H1 (cell line): Measurements from ENCODE around the gene NR3C1. TPM values are rescaled to one million over a fixed set of nuclear protein-coding genes. Genes with fewer than 3 reads are reported as not detected.

ENCODE experiments used
- CTCF ChIA-PET: fragments of 300-600 bp; sonication (Branson Sonifier 250); formaldehyde crosslinking; loops from one replicate; lab custom pipeline; 2021; ENCODE audit not compliant: partially characterized antibody; lab: Charles Lee
- POLR2A ChIA-PET: fragments of 300-600 bp; sonication (Branson Sonifier 250); formaldehyde crosslinking; loops from one replicate; lab custom pipeline; 2021; ENCODE audit warnings: inconsistent platforms; ENCODE audit not compliant: partially characterized antibody; lab: Charles Lee
- DNase-seq, 2 experiments: peaks; one replicate each; pipeline versions ENCODE4 v3.0.0 to v3.0.0-alpha.2; 2010 to 2022; ENCODE audit warnings: low spot score in 2 of 2, low read depth in 1 of 2, mixed read lengths in 1 of 2
- FAIRE-seq: peaks from 2 replicates; lab custom pipeline; 2011; peaks lifted over from hg19 to GRCh38; lab: Jason Lieb, UNC
- H2AFZ ChIP-seq: 2 replicates; pipeline ENCODE4 v1.8.1; 2012; ENCODE audit warnings: low read length, inconsistent platforms
- H2AK5ac ChIP-seq: 2 replicates; pipeline ENCODE4 v1.6.1; 2013; ENCODE audit warnings: low read depth, low read length
- H2BK120ac ChIP-seq: replicated peaks from 2 replicates; pipeline ENCODE3; 2013; ENCODE audit warnings: low read depth, low read length, inconsistent platforms
- H2BK12ac ChIP-seq: 2 replicates; pipeline ENCODE4 v1.6.1; 2013; ENCODE audit warnings: low read depth, low read length
- H2BK15ac ChIP-seq: 2 replicates; pipeline ENCODE4 v1.6.1; 2013; ENCODE audit warnings: low read length
- H2BK20ac ChIP-seq: 2 replicates; pipeline ENCODE4 v1.6.1; 2013; ENCODE audit warnings: low read length
- H2BK5ac ChIP-seq: 2 replicates; pipeline ENCODE4 v1.6.1; 2013; ENCODE audit warnings: low read depth, low read length
- H3K14ac ChIP-seq: 2 replicates; pipeline ENCODE4 v1.6.1; 2013; ENCODE audit warnings: inconsistent platforms; ENCODE audit not compliant: insufficient read length
- H3K18ac ChIP-seq: 2 replicates; pipeline ENCODE4 v1.6.1; 2013; ENCODE audit warnings: low read length; ENCODE audit errors: extremely low read depth
- H3K23ac ChIP-seq: 2 replicates; pipeline ENCODE4 v1.6.1; 2013; ENCODE audit warnings: inconsistent platforms; ENCODE audit not compliant: insufficient read length
- H3K23me2 ChIP-seq: 2 replicates; pipeline ENCODE4 v1.6.1; 2013; ENCODE audit warnings: low read depth, low read length
- H3K27ac ChIP-seq: 2 replicates; pipeline ENCODE4 v1.6.1; 2011; ENCODE audit warnings: low read depth, low read length, inconsistent platforms
- H3K27me3 ChIP-seq, 4 experiments: replicated peaks in 1 of 4; 1 replicate in 1 of 4; 2 replicates in 3 of 4; pipeline versions ENCODE4 v1.6.1 to v1.8.1; 2011 to 2013; ENCODE audit warnings: low read length in 3 of 4, mild to moderate bottlenecking in 3 of 4, inconsistent platforms in 2 of 4, mixed read lengths in 2 of 4, moderate library complexity in 1 of 4; ENCODE audit not compliant: control insufficient read depth in 3 of 4, insufficient read depth in 3 of 4; ENCODE audit errors: extremely low read depth in 1 of 4
- H3K36me3 ChIP-seq, 4 experiments: 2 replicates each; pipeline versions ENCODE4 v1.6.1 to v1.8.1; 2011 to 2013; ENCODE audit warnings: mild to moderate bottlenecking in 4 of 4, low read length in 3 of 4, moderate library complexity in 2 of 4, control low read depth in 1 of 4, inconsistent platforms in 1 of 4; ENCODE audit not compliant: insufficient read depth in 4 of 4, control insufficient read depth in 2 of 4
- H3K4ac ChIP-seq: replicated peaks from 2 replicates; pipeline ENCODE3; 2013; ENCODE audit warnings: low read length, low read depth, mixed read lengths, inconsistent platforms; ENCODE audit not compliant: insufficient read length
- H3K4me1 ChIP-seq, 4 experiments: replicated peaks in 1 of 4; 1 replicate in 1 of 4; 2 replicates in 3 of 4; pipeline versions ENCODE4 v1.6.1 to v1.8.1; 2011 to 2013; ENCODE audit warnings: low read length in 3 of 4, inconsistent platforms in 2 of 4, mixed read lengths in 1 of 4; ENCODE audit not compliant: insufficient read depth in 4 of 4, control insufficient read depth in 3 of 4
- H3K4me2 ChIP-seq, 2 experiments: 2 replicates each; pipeline versions ENCODE4 v1.6.1 to v1.8.1; 2011 to 2013; ENCODE audit warnings: low read depth in 2 of 2, low read length in 2 of 2, control low read depth in 1 of 2, inconsistent platforms in 1 of 2, mild to moderate bottlenecking in 1 of 2; ENCODE audit not compliant: insufficient read depth in 1 of 2
- H3K4me3 ChIP-seq, 4 experiments: fragments of 200-600, 300-600 bp in 1 of 4; sonication (generic), shearing (Covaris generic), sonication (Bioruptor Twin) in 1 of 4; 2 replicates each; pipeline versions ENCODE4 v1.5.1 to v1.8.1; 2011 to 2016; ENCODE audit warnings: low read length in 4 of 4, low read depth in 3 of 4, control low read depth in 2 of 4, inconsistent platforms in 2 of 4, mild to moderate bottlenecking in 2 of 4, mixed read lengths in 1 of 4, moderate library complexity in 1 of 4; ENCODE audit not compliant: insufficient read depth in 2 of 4; ENCODE audit errors: extremely low read depth in 1 of 4
- H3K56ac ChIP-seq: replicated peaks from 2 replicates; pipeline ENCODE3; 2013; ENCODE audit warnings: low read depth, mild to moderate bottlenecking, mixed read lengths, low read length, inconsistent platforms; ENCODE audit not compliant: insufficient read length
- H3K79me1 ChIP-seq: 2 replicates; pipeline ENCODE4 v1.6.1; 2013; ENCODE audit warnings: low read depth, low read length, control low read depth
- H3K79me2 ChIP-seq, 2 experiments: 2 replicates each; pipeline versions ENCODE4 v1.6.1 to v1.8.1; 2012 to 2013; ENCODE audit warnings: low read length in 2 of 2, mild to moderate bottlenecking in 2 of 2, inconsistent platforms in 1 of 2; ENCODE audit not compliant: insufficient read depth in 2 of 2, control insufficient read depth in 1 of 2
- H3K9ac ChIP-seq, 4 experiments: replicated peaks in 1 of 4; 1 replicate in 1 of 4; 2 replicates in 3 of 4; pipeline versions ENCODE4 v1.6.1 to v1.8.1; 2011 to 2013; ENCODE audit warnings: low read depth in 3 of 4, low read length in 3 of 4, control low read depth in 2 of 4, mild to moderate bottlenecking in 2 of 4, moderate library complexity in 2 of 4, inconsistent platforms in 1 of 4; ENCODE audit errors: extremely low read depth in 1 of 4
- H3K9me3 ChIP-seq, 2 experiments: 2 replicates each; pipeline versions ENCODE4 v1.6.1 to v1.8.1; 2012 to 2013; ENCODE audit warnings: mild to moderate bottlenecking in 2 of 2, moderate library complexity in 2 of 2, control low read depth in 1 of 2, inconsistent platforms in 1 of 2, low read depth in 1 of 2, low read length in 1 of 2, mixed read lengths in 1 of 2; ENCODE audit not compliant: insufficient read depth in 2 of 2
- H4K20me1 ChIP-seq, 2 experiments: replicated peaks in 1 of 2; 2 replicates each; pipeline versions ENCODE3 to v1.8.1; 2011 to 2013; ENCODE audit warnings: inconsistent platforms in 2 of 2, low read length in 2 of 2, mild to moderate bottlenecking in 1 of 2; ENCODE audit not compliant: insufficient read depth in 2 of 2, control insufficient read depth in 1 of 2
- H4K5ac ChIP-seq: 2 replicates; pipeline ENCODE4 v1.6.1; 2013; ENCODE audit warnings: low read length, low read depth, mixed read lengths, inconsistent platforms; ENCODE audit not compliant: insufficient read length
- H4K8ac ChIP-seq: 2 replicates; pipeline ENCODE4 v1.8.0; 2013; ENCODE audit warnings: mild to moderate bottlenecking, moderate library complexity, low read length, inconsistent platforms; ENCODE audit not compliant: insufficient read depth; ENCODE audit errors: extremely low read depth
- H4K91ac ChIP-seq: replicated peaks from 2 replicates; pipeline ENCODE3; 2013; ENCODE audit warnings: low read length, mixed read lengths, inconsistent platforms; ENCODE audit not compliant: insufficient read length
- CHD1 ChIP-seq: IDR thresholded peaks from 2 replicates; pipeline ENCODE4 v1.6.1; 2012; ENCODE audit warnings: low read depth, low read length, improper control_type of control experiment
- FOSL1 ChIP-seq: IDR thresholded peaks from 2 replicates; pipeline ENCODE4 v1.6.1; 2011; ENCODE audit warnings: mild to moderate bottlenecking, low read depth, low read length, moderate library complexity; ENCODE audit not compliant: insufficient read depth
- GABPA ChIP-seq: IDR thresholded peaks from 2 replicates; pipeline ENCODE4 v1.6.1; 2011; ENCODE audit warnings: mild to moderate bottlenecking, low read length, moderate library complexity, borderline replicate concordance; ENCODE audit not compliant: insufficient read depth
- GTF2F1 ChIP-seq: IDR thresholded peaks from 2 replicates; pipeline ENCODE4 v1.6.1; 2012; ENCODE audit warnings: low read depth, low read length, improper control_type of control experiment, borderline replicate concordance
- MAFK ChIP-seq: IDR thresholded peaks from 2 replicates; pipeline ENCODE4 v1.6.1; 2012; ENCODE audit warnings: low read depth, mild to moderate bottlenecking, improper control_type of control experiment, low read length
- NANOG ChIP-seq: IDR thresholded peaks from 2 replicates; pipeline ENCODE4 v1.6.1; 2011; ENCODE audit warnings: low read length, low read depth, mild to moderate bottlenecking, inconsistent platforms; ENCODE audit not compliant: insufficient read depth, poor library complexity, severe bottlenecking
- RAD21 ChIP-seq, 2 experiments: IDR thresholded peaks in 1 of 2; conservative IDR thresholded peaks in 1 of 2; 2 replicates each; pipeline ENCODE4 v1.6.1; 2011; ENCODE audit warnings: low read depth in 2 of 2, low read length in 2 of 2, improper control_type of control experiment in 1 of 2, inconsistent platforms in 1 of 2, mild to moderate bottlenecking in 1 of 2, moderate library complexity in 1 of 2
- RFX5 ChIP-seq: IDR thresholded peaks from 2 replicates; pipeline ENCODE4 v1.6.1; 2011; ENCODE audit warnings: low read depth, low read length, improper control_type of control experiment, borderline replicate concordance
- RNF2 ChIP-seq: fragments of 200-900, 300-1000 bp; sonication (generic); IDR thresholded peaks from 2 replicates; pipeline ENCODE4 v1.7.1; 2016; ENCODE audit warnings: borderline replicate concordance, low read depth, mild to moderate bottlenecking, antibody characterized with exemption, low read length; ENCODE audit not compliant: poor library complexity, severe bottlenecking; ENCODE audit errors: missing control alignments
- TEAD4 ChIP-seq: IDR thresholded peaks from 2 replicates; pipeline ENCODE4 v1.6.1; 2012; ENCODE audit warnings: low read depth, low read length, inconsistent platforms, mixed read lengths
- WGBS, 2 experiments: shearing (Covaris generic) in 1 of 2; methylation state at CpG; one replicate each; pipeline versions ENCODE4 v1.1.6 to v1.1.7; 2013 to 2015; ENCODE audit warnings: low lambda C conversion rate in 2 of 2, mixed read lengths in 2 of 2, inconsistent platforms in 1 of 2, low coverage in 1 of 2, missing lambda C conversion rate in 1 of 2; ENCODE audit not compliant: insufficient replicate concordance in 2 of 2, insufficient coverage in 1 of 2, insufficient read length in 1 of 2; ENCODE audit errors: extremely low coverage in 1 of 2, missing lambda C conversion rate in 1 of 2; 5-methylcytosine and 5-hydroxymethylcytosine counted together
- polyA plus RNA-seq, 7 experiments: library from polyadenylated mRNA; depleted of rRNA in 3 of 7; stranded (reverse) in 5 of 7; unstranded in 2 of 7; fragments of >200 nt in 5 of 7; fragments of 200-250 nt in 2 of 7; gene quantifications; 1 replicate in 5 of 7; 2 replicates in 1 of 7; 4 replicates in 1 of 7; pipeline versions ENCODE4 v1.2.1 to v1.2.3, GENCODE V29; 2011 to 2013; ENCODE audit warnings: missing spikeins in 2 of 7, mixed read lengths in 2 of 7
- total RNA-seq: library from RNA; stranded (reverse); fragmentation: NEBNext Ultra II Directional; extraction: Animal tissue kit (Norgen Biotek cat#: 25700); gene quantifications from 2 replicates; pipeline ENCODE4 v1.2.1, GENCODE V29; 2021

NR3C1 gene
- total and polyA plus RNA-seq, 2 of the 8 experiments (the other 6 are each of a cell fraction or from before 2014, with no cell fraction given): 1.7 to 5.4 TPM

DNA sequence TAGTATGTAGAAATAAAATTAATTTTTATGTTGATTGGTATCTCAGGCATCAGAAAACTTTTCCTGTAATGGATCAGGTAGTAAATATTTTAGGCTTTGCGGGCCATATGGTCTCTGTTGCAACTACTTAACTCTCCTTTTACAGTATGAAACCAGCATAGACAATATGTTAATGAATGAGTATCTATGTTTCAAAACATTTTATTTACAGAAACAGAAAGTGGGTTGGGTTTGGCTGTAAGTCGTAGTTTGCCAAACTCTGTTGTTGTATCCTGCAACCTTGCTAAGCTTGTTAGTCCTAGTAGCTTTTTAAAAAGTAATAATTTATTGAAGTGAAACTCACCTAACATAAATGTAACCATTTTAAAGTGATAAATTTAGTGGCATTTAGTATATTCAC, 132.1 kb downstream of the NR3C1 start:
- Histone ChIP-seq H2AK5ac (no peak overlapping the region), H3K56ac (no peak overlapping the region), H3K27ac (no peak overlapping the region), H3K14ac (no peak overlapping the region), H3K36me3 (no peaks in the 10 kb centered on the region), H3K4me3 (no peak overlapping the region), H2BK12ac (no peak overlapping the region), H2BK15ac (no peak overlapping the region), H3K27me3 (peaks cover 0 to 1% (median 0%) of the 10 kb centered on the region in 4 experiments; a peak in 1 of 7 replicates), H2BK120ac (no peak overlapping the region), H3K9ac (no peak overlapping the region), H3K4ac (no peak overlapping the region), H3K23me2 (no peaks in the 10 kb centered on the region), H3K4me2 (no peak overlapping the region), H3K9me3 (peaks cover 0 to 2% of the 10 kb centered on the region in 2 experiments; a peak in 1 of 4 replicates), H4K8ac (no peak overlapping the region), H2BK20ac (no peak overlapping the region), H3K79me1 (no peaks in the 10 kb centered on the region), H3K4me1 (no peaks in the 10 kb centered on the region), H2AFZ (no peak overlapping the region), H4K20me1 (no peaks in the 10 kb centered on the region), H4K5ac (no peak overlapping the region), H3K18ac (no peak overlapping the region), H3K79me2 (no peaks in the 10 kb centered on the region), H3K23ac (no peak overlapping the region), H2BK5ac (no peak overlapping the region), H4K91ac (no peak overlapping the region)
- FAIRE-seq (no peak), DNase-seq (no peak)
- TF ChIP-seq NANOG: no peak
- TF ChIP-seq GABPA: no peak
- TF ChIP-seq RFX5: no peak
- TF ChIP-seq FOSL1: no peak
- no peak for TF ChIP-seq GTF2F1
- TF ChIP-seq RNF2: no peak
- TF ChIP-seq RAD21 (IDR thresholded peaks at IDR 0.05 in 1 of 2, conservative IDR thresholded peaks at IDR 0.05 in 1 of 2; ENCODE audit: low read depth in 2 of 2, low read length in 2 of 2): no peak
- no peak for TF ChIP-seq CHD1
- no peak for TF ChIP-seq MAFK
- no peak for TF ChIP-seq TEAD4
- POLR2A ChIA-PET: no interaction called here
- CTCF ChIA-PET: no interaction called here
- 98% methylated on average over 2 of the region's 2 CpGs; no CpG with 5 or more reads in 1 of the 2 experiments for WGBS, 2 experiments
